Lung (tissue), 12 donors: ENCODE measurements around the gene ZBTB32. TPM values are rescaled to one million over a fixed set of nuclear protein-coding genes. Genes with fewer than 3 reads are reported as not detected.

Experiments
- ATAC-seq: fragments of 200-7000 bp; cut with Tn5 transposase; one replicate; pipeline ENCODE4 v1.9.1; 2020; ENCODE audit warnings: moderate number of reproducible peaks; ENCODE audit not compliant: insufficient read depth, low FRiP score
- DNase-seq, 3 donors: peaks; one replicate each; pipeline ENCODE4 v3.0.0-alpha.2; 2013 to 2017
- H3K27ac ChIP-seq, 2 donors: one replicate each; pipeline ENCODE4 v1.5.1; 2013; ENCODE audit warnings: mild to moderate bottlenecking in 2 of 2, moderate library complexity in 2 of 2, control low read depth in 1 of 2, inconsistent platforms in 1 of 2, low read depth in 1 of 2, low read length in 1 of 2
- H3K27me3 ChIP-seq, 3 donors: one replicate each; pipeline ENCODE4 v1.5.1; 2013; ENCODE audit warnings: low read length in 2 of 3; ENCODE audit not compliant: control insufficient read depth in 3 of 3, insufficient read depth in 3 of 3
- H3K36me3 ChIP-seq, 4 donors: one replicate each; pipeline ENCODE4 v1.5.1; 2013; ENCODE audit warnings: low read length in 4 of 4, mild to moderate bottlenecking in 1 of 4, moderate library complexity in 1 of 4; ENCODE audit not compliant: control insufficient read depth in 4 of 4, insufficient read depth in 4 of 4
- H3K4me1 ChIP-seq, 5 donors: one replicate each; pipeline ENCODE4 v1.5.1; 2013; ENCODE audit warnings: low read length in 5 of 5, mild to moderate bottlenecking in 2 of 5, moderate library complexity in 1 of 5; ENCODE audit not compliant: control insufficient read depth in 5 of 5, insufficient read depth in 5 of 5
- H3K4me3 ChIP-seq: one replicate; pipeline ENCODE4 v1.5.1; 2013; ENCODE audit warnings: mild to moderate bottlenecking, control low read depth, moderate library complexity
- H3K9ac ChIP-seq, 2 donors: one replicate each; pipeline ENCODE4 v1.5.1; 2013; ENCODE audit warnings: low read length in 2 of 2, control low read depth in 1 of 2; ENCODE audit not compliant: insufficient read depth in 1 of 2
- H3K9me3 ChIP-seq, 4 donors: one replicate each; pipeline ENCODE4 v1.5.1; 2013; ENCODE audit warnings: low read length in 3 of 4, mild to moderate bottlenecking in 1 of 4, moderate library complexity in 1 of 4; ENCODE audit not compliant: control insufficient read depth in 4 of 4, insufficient read depth in 3 of 4
- WGBS, 2 donors: extraction: QIAGEN DNeasy Blood & Tissue Kit; methylation state at CpG; one replicate each; pipeline ENCODE4 v1.1.7; 2013; 5-methylcytosine and 5-hydroxymethylcytosine counted together
- polyA plus RNA-seq, 2 donors: library from polyadenylated mRNA; stranded (reverse); fragments of 200-250 nt; gene quantifications; one replicate each; pipeline ENCODE4 v1.2.1, GENCODE V29; 2013
- total RNA-seq, 2 donors: library from RNA; depleted of rRNA in 1 of 2; stranded (reverse); fragments of >200 nt in 1 of 2; gene quantifications; one replicate each; pipeline ENCODE4 v1.2.1, GENCODE V29; 2014 to 2021
- TF ChIP-seq, protein P1 (sequence below): IDR thresholded peaks from 2 replicates; pipeline ENCODE4 v1.5.1; 2012; ENCODE audit warnings: mild to moderate bottlenecking; ENCODE audit errors: control extremely low read depth, extremely low read depth
- donor health status: control.
- donor health status: control.
- donor health status: Bipolar disorder and iron deficiency.
- donor health status: healthy.
- donor health status: DM: yes; HTN: yes; CAD: no.

The ZBTB32 gene
- total and polyA plus RNA-seq, 4 donors: 0.22 to 0.63 (median 0.39) TPM

DNA sequence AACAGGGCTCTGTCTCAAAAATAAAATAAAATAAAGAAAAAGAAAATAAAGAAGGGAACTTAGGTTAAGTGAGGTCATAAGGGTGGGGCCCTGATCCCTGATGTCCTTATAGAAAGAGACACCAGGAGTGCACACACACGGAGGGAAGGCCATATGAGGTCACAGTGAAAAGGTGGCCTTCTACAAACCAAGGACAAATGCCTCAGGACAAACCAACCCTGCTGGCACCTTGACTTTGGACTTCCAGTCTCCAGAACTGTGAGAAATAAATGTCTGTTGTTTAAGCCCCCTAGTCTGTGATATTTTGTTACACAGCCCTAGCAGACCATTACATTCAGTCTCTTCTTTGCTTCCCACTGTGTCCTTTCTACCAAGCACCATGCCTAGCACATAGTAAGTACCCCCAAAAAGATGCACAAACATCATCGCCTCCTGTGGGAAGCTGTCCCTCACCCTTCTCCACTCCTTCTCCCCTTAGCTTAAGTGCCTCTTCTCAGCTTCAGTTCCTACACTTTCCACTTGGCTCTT, 8.4 kb upstream of the ZBTB32 start:
- Histone ChIP-seq H3K27ac (no peak overlapping the region), H3K4me3 (no peak overlapping the region), H3K9ac (no peak overlapping the region), H3K9me3 (no peaks in the 10 kb centered on the region), H3K27me3 (no peaks in the 10 kb centered on the region), H3K36me3 (no peaks in the 10 kb centered on the region), H3K4me1 (no peaks in the 10 kb centered on the region)
- DNase-seq (no peak), ATAC-seq (no peak)
- TF ChIP-seq, protein P1, sequence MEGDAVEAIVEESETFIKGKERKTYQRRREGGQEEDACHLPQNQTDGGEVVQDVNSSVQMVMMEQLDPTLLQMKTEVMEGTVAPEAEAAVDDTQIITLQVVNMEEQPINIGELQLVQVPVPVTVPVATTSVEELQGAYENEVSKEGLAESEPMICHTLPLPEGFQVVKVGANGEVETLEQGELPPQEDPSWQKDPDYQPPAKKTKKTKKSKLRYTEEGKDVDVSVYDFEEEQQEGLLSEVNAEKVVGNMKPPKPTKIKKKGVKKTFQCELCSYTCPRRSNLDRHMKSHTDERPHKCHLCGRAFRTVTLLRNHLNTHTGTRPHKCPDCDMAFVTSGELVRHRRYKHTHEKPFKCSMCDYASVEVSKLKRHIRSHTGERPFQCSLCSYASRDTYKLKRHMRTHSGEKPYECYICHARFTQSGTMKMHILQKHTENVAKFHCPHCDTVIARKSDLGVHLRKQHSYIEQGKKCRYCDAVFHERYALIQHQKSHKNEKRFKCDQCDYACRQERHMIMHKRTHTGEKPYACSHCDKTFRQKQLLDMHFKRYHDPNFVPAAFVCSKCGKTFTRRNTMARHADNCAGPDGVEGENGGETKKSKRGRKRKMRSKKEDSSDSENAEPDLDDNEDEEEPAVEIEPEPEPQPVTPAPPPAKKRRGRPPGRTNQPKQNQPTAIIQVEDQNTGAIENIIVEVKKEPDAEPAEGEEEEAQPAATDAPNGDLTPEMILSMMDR: no peak
- WGBS, 2 donors: 80 to 91% methylated on average over 2 of the region's 2 CpGs

DNA sequence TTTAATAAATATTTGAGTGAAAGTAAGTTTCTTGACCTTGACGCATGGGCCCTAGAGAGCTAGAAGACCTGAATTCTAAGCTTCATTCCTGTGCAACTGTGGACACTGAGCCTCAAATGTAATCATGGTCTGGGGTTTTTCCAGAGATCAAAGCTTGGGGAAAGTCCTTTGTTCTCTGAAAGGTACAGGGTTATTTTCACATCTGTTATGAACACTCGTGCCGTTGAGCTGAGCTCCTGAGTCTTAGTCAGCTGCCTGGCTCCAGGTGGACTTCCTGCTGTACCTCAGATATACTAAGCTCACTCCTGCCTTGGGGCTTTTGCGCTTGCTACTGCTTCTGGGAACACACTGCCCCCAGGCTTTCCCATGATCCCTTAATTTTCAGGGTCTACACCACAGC, 7.5 kb upstream of the ZBTB32 start:
- Histone ChIP-seq H3K9me3 (no peaks in the 10 kb centered on the region), H3K27me3 (no peaks in the 10 kb centered on the region), H3K9ac (no peak overlapping the region), H3K4me3 (no peak overlapping the region), H3K4me1 (no peaks in the 10 kb centered on the region), H3K27ac (no peak overlapping the region), H3K36me3 (no peaks in the 10 kb centered on the region)
- 66 to 80% methylated on average over 4 of the region's 4 CpGs for WGBS, 2 donors
- TF ChIP-seq, protein P1: no peak
- DNase-seq (no peak), ATAC-seq (no peak)

DNA sequence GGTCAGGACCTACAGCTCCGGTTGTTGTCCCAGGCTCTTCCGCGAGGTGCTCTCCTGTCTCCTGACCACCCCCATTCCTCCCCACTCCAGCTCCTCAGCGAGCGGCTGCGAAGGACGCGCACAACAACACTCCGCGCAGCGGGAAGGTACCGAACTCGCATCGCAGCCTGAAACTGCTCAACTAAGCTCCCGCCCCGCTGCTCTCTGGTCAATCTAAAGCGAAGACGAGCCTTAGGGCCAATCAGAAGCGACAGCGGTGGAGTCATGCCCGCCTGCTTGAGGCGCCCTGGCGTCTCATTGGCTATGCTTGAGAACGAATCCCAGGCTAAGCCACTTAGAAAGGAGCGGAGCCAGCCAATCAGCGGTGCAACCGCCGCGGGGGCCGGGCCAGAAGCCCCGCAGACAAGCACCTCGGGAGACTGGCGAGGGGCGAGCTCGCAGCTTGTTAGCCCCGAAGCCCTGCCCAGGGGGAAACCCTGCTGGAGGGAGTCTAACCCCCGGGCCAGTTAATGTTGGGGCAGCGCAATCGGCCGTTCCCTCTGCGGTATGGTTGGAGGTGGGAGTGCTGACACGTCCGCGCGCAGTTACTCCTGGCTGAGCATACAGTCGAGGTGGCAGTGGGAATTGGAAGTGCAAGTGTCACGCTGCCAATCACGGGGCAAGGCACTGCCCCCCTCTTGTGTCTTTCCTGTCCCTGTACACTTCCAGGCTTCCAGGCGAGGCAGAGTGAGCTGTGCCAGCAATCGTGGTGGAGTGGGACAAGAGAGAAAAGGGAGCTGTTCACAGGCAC, 1.9 kb upstream of the ZBTB32 start:
- DNase-seq (peak; percentile 95 to 98 (median 97)), ATAC-seq (peak; percentile 98)
- no peaks in the 10 kb centered on the region for H3K36me3 ChIP-seq
- peak overlapping the region in 1 of 2 donors; percentile 48 for H3K27ac ChIP-seq
- WGBS, 2 donors: 0% methylated on average over 50 of the region's 50 CpGs
- peak overlapping the region; percentile 39 for H3K4me3 ChIP-seq
- H3K27me3 ChIP-seq: no peaks in the 10 kb centered on the region
- H3K9ac ChIP-seq: peak overlapping the region in 1 of 2 donors; percentile 55
- TF ChIP-seq, protein P1: no peak
- no peaks in the 10 kb centered on the region for H3K9me3 ChIP-seq
- H3K4me1 ChIP-seq: no peaks in the 10 kb centered on the region
